Adrenal gland (tissue), 12 donors: ENCODE data around the gene JAZF1. TPM values are rescaled to one million over a fixed set of nuclear protein-coding genes. Genes with fewer than 3 reads are reported as not detected.

Experiments
- DNase-seq, 7 donors: peaks; one replicate each; pipeline ENCODE4 v3.0.0-alpha.2; 2019 to 2020
- H3K27ac ChIP-seq, 5 donors: fragments of 200-600 bp; sonication (generic) in 4 of 5; 1 replicate in 3 of 5; 2 replicates in 2 of 5; pipeline versions ENCODE4 v1.5.1 to v1.8.0; 2016 to 2020; ENCODE audit warnings: mild to moderate bottlenecking in 1 of 5
- H3K27me3 ChIP-seq: fragments of 200-600 bp; 2 replicates; pipeline ENCODE4 v1.8.0; 2021
- H3K36me3 ChIP-seq, 2 donors: fragments of 200-600 bp; replicated peaks in 1 of 2; 1 replicate in 1 of 2; 2 replicates in 1 of 2; pipeline versions ENCODE4 v1.5.1 to v1.8.0; 2018 to 2022
- H3K4me1 ChIP-seq, 2 donors: fragments of 200-600 bp; replicated peaks in 1 of 2; 1 replicate in 1 of 2; 2 replicates in 1 of 2; pipeline versions ENCODE4 v1.5.1 to v1.8.0; 2018 to 2021
- H3K4me3 ChIP-seq, 4 donors: fragments of 200-600 bp; sonication (generic) in 3 of 4; one replicate each; pipeline ENCODE4 v1.5.1; 2016 to 2018
- H3K9me3 ChIP-seq, 3 donors: fragments of 200-600 bp; sonication (generic) in 1 of 3; replicated peaks in 1 of 3; 1 replicate in 2 of 3; 2 replicates in 1 of 3; pipeline versions ENCODE4 v1.5.1 to v1.8.0; 2016 to 2021
- CTCF ChIP-seq, 6 experiments: fragments of 450-650 bp in 4 of 6; fragments of 200-600 bp in 2 of 6; sonication (generic) in 1 of 6; IDR thresholded peaks; 1 replicate in 5 of 6; 2 replicates in 1 of 6; pipeline versions ENCODE4 v1.5.1 to v1.8.0; 2016 to 2021; ENCODE audit warnings: antibody characterized with exemption in 6 of 6, mild to moderate bottlenecking in 2 of 6, moderate library complexity in 1 of 6
- POLR2A ChIP-seq, 2 donors: fragments of 450-650 bp; IDR thresholded peaks; one replicate each; pipeline ENCODE4 v1.6.1; 2017; ENCODE audit warnings: antibody characterized with exemption in 2 of 2, mild to moderate bottlenecking in 2 of 2, moderate library complexity in 1 of 2
- WGBS, 4 donors: extraction: QIAGEN DNeasy Blood & Tissue Kit in 2 of 4; methylation state at CpG; one replicate each; pipeline versions ENCODE4 v1.1.5 to v1.1.7; 2013 to 2017; 5-methylcytosine and 5-hydroxymethylcytosine counted together
- intact Hi-C, 2 donors: fragments of 100-400 bp; cut with DNase I; formaldehyde crosslinking; loops; one replicate each; pipeline versions ENCODE4 v1.14.1 to v1.15.0; 2022 to 2023
- polyA plus RNA-seq, 3 donors: library from polyadenylated mRNA; stranded (reverse); fragments of 200-250 nt in 2 of 3; fragments of 350-450 nt in 1 of 3; fragmentation: Illumina TruSeq in 1 of 3; extraction: RNeasy Lipid Tissue Mini Kit (QIAGEN cat#74804) in 1 of 3; gene quantifications; one replicate each; pipeline ENCODE4 v1.2.3, GENCODE V29; 2013 to 2014
- total RNA-seq, 9 donors: library from RNA; depleted of rRNA in 4 of 9; stranded (reverse); fragments of >200 nt in 4 of 9; fragments of 120-200 nt in 1 of 9; fragmentation: NEBNext Ultra II Directional in 1 of 9; extraction: Animal tissue kit (Norgen Biotek cat#: 25700) in 1 of 9; gene quantifications; one replicate each; pipeline versions ENCODE4 v1.1.0 to v1.2.4, GENCODE V29; 2013 to 2023
- donor health status: healthy with polysubstance abuse.
- donor health status: Bipolar disorder and iron deficiency.
- donor health status: DM: yes; HTN: yes; CAD: no.
- donor health status: DM: no; HTN: no; CAD: no.
- donor health status: DM: no; HTN: no; CAD: no.
- donor health status: DM: yes; HTN: yes; CAD: no.

The JAZF1 gene
- total and polyA plus RNA-seq, 12 donors: 18.5 to 192 (median 96.3) TPM

- Histone ChIP-seq H3K4me1 (peaks cover 7 to 42% of the 10 kb centered on the region in 2 donors), H3K9me3 (no peaks in the 10 kb centered on the region), H3K27me3 (no peaks in the 10 kb centered on the region), H3K4me3 (no peak overlapping the region), H3K36me3 (no peaks in the 10 kb centered on the region), H3K27ac (peak overlapping the region in 3 of 5 donors; percentile 1 to 35 (median 2))
- TF ChIP-seq CTCF (IDR thresholded peaks at IDR 0.05): no peak
- TF ChIP-seq POLR2A (IDR thresholded peaks at IDR 0.05): no peak
- no peak for DNase-seq
- intact Hi-C loops: no loop called here
- 84 to 100% (median 88%) methylated on average over 1 of the region's 1 CpG for WGBS, 4 donors
Observed at GRCh38 chr7:28068811-28069216, 111.8 kb downstream of the JAZF1 start.

- Histone ChIP-seq H3K27me3 (no peaks in the 10 kb centered on the region), H3K4me1 (peaks cover 7 to 39% of the 10 kb centered on the region in 2 donors), H3K9me3 (no peaks in the 10 kb centered on the region), H3K4me3 (no peak overlapping the region), H3K27ac (no peak overlapping the region), H3K36me3 (no peaks in the 10 kb centered on the region)
- no peak for DNase-seq
- TF ChIP-seq CTCF (IDR thresholded peaks at IDR 0.05) (no peak), POLR2A (IDR thresholded peaks at IDR 0.05) (no peak)
- intact Hi-C loops: no loop called here
Observed at GRCh38 chr7:28067171-28067570, 113.4 kb downstream of the JAZF1 start.

- Histone ChIP-seq H3K27ac (no peak overlapping the region), H3K4me3 (no peak overlapping the region), H3K4me1 (peaks cover 7 to 36% of the 10 kb centered on the region in 2 donors), H3K9me3 (no peaks in the 10 kb centered on the region), H3K36me3 (no peaks in the 10 kb centered on the region), H3K27me3 (no peaks in the 10 kb centered on the region)
- 83 to 96% (median 91%) methylated on average over 8 of the region's 8 CpGs for WGBS, 4 donors
- no peak for DNase-seq
- intact Hi-C loops: no loop called here
- TF ChIP-seq POLR2A (IDR thresholded peaks at IDR 0.05) (no peak), CTCF (IDR thresholded peaks at IDR 0.05) (no peak)
Observed at GRCh38 chr7:28065721-28066285, 114.8 kb downstream of the JAZF1 start.

- H3K36me3 ChIP-seq: no peaks in the 10 kb centered on the region
- WGBS, 4 donors: 88 to 91% (median 89%) methylated on average over 7 of the region's 7 CpGs
- DNase-seq: no peak
- TF ChIP-seq POLR2A (IDR thresholded peaks at IDR 0.05): no peak
- TF ChIP-seq CTCF (IDR thresholded peaks at IDR 0.05): no peak
- no peaks in the 10 kb centered on the region for H3K27me3 ChIP-seq
- peaks cover 7 to 31% of the 10 kb centered on the region in 2 donors for H3K4me1 ChIP-seq
- no peak overlapping the region for H3K4me3 ChIP-seq
- intact Hi-C loops: no loop called here
- no peaks in the 10 kb centered on the region for H3K9me3 ChIP-seq
- H3K27ac ChIP-seq: no peak overlapping the region
Observed at GRCh38 chr7:28065308-28065707, 115.3 kb downstream of the JAZF1 start.
